HG03196 (cell line): ENCODE data around the gene PIP5K1C.

Experiments
- ATAC-seq: cut with Tn5 transposase; IDR thresholded peaks from one replicate; pipeline ENCODE4 v1.9.1; 2021; ENCODE audit not compliant: unreplicated experiment

PIP5K1C gene

GRCh38 chr19:3700242-3701032 lies at the start of gene PIP5K1C:
PIP5K1C (minus strand) TSS chr19:3700468; CDS start chr19:3700390, 78 bp downstream.
- peak; percentile 76 for ATAC-seq

GRCh38 chr19:3748965-3749364 lies 48.7 kb upstream of the PIP5K1C start:
- no peak for ATAC-seq

- no peak for ATAC-seq
Observed at GRCh38 chr19:3746371-3747056, 46.2 kb upstream of the PIP5K1C start.

GRCh38 chr19:3745363-3746045 lies 45.2 kb upstream of the PIP5K1C start:
- no peak for ATAC-seq

- no peak for ATAC-seq
Observed at GRCh38 chr19:3743486-3743885, 43.2 kb upstream of the PIP5K1C start.

- no peak for ATAC-seq
Observed at GRCh38 chr19:3740431-3740830, 40.2 kb upstream of the PIP5K1C start.

GRCh38 chr19:3738477-3739220 lies 38.4 kb upstream of the PIP5K1C start:
- ATAC-seq, result no peak

GRCh38 chr19:3737487-3738205 lies 37.4 kb upstream of the PIP5K1C start:
- ATAC-seq, result no peak

GRCh38 chr19:3736106-3736724 lies 35.9 kb upstream of the PIP5K1C start:
- ATAC-seq, result no peak

- ATAC-seq, result no peak
Observed at GRCh38 chr19:3734310-3734600, 34.0 kb upstream of the PIP5K1C start.

- no peak for ATAC-seq
Observed at GRCh38 chr19:3733549-3734309, 33.5 kb upstream of the PIP5K1C start.

- ATAC-seq, result no peak
Observed at GRCh38 chr19:3732108-3732507, 31.8 kb upstream of the PIP5K1C start.

GRCh38 chr19:3730457-3730958 lies 30.2 kb upstream of the PIP5K1C start:
- no peak for ATAC-seq

- no peak for ATAC-seq
Observed at GRCh38 chr19:3725640-3726310, 25.5 kb upstream of the PIP5K1C start.

GRCh38 chr19:3725121-3725520 lies 24.9 kb upstream of the PIP5K1C start:
- no peak for ATAC-seq

- ATAC-seq, result no peak
Observed at GRCh38 chr19:3723883-3724282, 23.6 kb upstream of the PIP5K1C start.

- no peak for ATAC-seq
Observed at GRCh38 chr19:3723110-3723488, 22.8 kb upstream of the PIP5K1C start.

GRCh38 chr19:3722443-3723109 lies 22.3 kb upstream of the PIP5K1C start:
- no peak for ATAC-seq
